ENCODE data around the gene CYP4B1. TPM values are rescaled to one million over a fixed set of nuclear protein-coding genes. Genes with fewer than 3 reads are reported as not detected.

The CYP4B1 gene
- total and polyA plus RNA-seq, 2 donors (not counting 1 experiment from before 2014, with no cell fraction given), result not detected

GRCh38 chr1:46809904-46810303 lies 11.1 kb downstream of the CYP4B1 start:
- H3K27ac Mint-ChIP-seq, result no peak overlapping the region
- no peak overlapping the region for H3K4me2 ChIP-seq (replicated peaks; ENCODE audit: low read depth, low read length, poor library complexity, severe bottlenecking)
- no peak overlapping the region for H3K9ac ChIP-seq (ENCODE audit: low read length)
- TF ChIP-seq, protein P1, sequence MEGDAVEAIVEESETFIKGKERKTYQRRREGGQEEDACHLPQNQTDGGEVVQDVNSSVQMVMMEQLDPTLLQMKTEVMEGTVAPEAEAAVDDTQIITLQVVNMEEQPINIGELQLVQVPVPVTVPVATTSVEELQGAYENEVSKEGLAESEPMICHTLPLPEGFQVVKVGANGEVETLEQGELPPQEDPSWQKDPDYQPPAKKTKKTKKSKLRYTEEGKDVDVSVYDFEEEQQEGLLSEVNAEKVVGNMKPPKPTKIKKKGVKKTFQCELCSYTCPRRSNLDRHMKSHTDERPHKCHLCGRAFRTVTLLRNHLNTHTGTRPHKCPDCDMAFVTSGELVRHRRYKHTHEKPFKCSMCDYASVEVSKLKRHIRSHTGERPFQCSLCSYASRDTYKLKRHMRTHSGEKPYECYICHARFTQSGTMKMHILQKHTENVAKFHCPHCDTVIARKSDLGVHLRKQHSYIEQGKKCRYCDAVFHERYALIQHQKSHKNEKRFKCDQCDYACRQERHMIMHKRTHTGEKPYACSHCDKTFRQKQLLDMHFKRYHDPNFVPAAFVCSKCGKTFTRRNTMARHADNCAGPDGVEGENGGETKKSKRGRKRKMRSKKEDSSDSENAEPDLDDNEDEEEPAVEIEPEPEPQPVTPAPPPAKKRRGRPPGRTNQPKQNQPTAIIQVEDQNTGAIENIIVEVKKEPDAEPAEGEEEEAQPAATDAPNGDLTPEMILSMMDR (IDR thresholded peaks at IDR 0.05), result no peak
- no peak for TF ChIP-seq EZH2 (IDR thresholded peaks at IDR 0.05; ENCODE audit: borderline replicate concordance, insufficient read depth, low read depth, low read length, poor library complexity, severe bottlenecking)
- H3K4me1 Mint-ChIP-seq, result no peaks in the 10 kb centered on the region
- no peak overlapping the region for H3K27ac ChIP-seq (ENCODE audit: low read length in 2 of 2)
- POLR2A ChIA-PET, result no interaction called here
- ATAC-seq (ENCODE audit: low read depth) (no peak), DNase-seq (no peak)
- H3K27me3 ChIP-seq (replicated peaks in 1 of 4; ENCODE audit: control extremely low read depth in 1 of 4, control insufficient read depth in 3 of 4, insufficient read depth in 4 of 4, low read length in 3 of 4), result no peaks in the 10 kb centered on the region
- H3K36me3 ChIP-seq (replicated peaks in 1 of 2; ENCODE audit: control extremely low read depth in 1 of 2, control insufficient read depth in 1 of 2, extremely low read depth in 1 of 2, insufficient read depth in 2 of 2, low read length in 1 of 2), result no peaks in the 10 kb centered on the region
- 74% methylated on average over 3 of the region's 3 CpGs for WGBS (ENCODE audit: insufficient coverage)
- H3K79me2 ChIP-seq (ENCODE audit: control insufficient read depth, insufficient read depth, low read length), result no peaks in the 10 kb centered on the region
- peaks cover 0 to 3% (median 0%) of the 10 kb centered on the region in 3 donors for H3K9me3 ChIP-seq (ENCODE audit: control extremely low read depth in 1 of 3, control insufficient read depth in 2 of 3, insufficient read depth in 1 of 3, low read length in 2 of 3)
- peaks cover 5% of the 10 kb centered on the region for H3K9me3 Mint-ChIP-seq (ENCODE audit: insufficient read depth)
- H4K20me1 ChIP-seq (ENCODE audit: control insufficient read depth, insufficient read depth, low read length, poor library complexity, severe bottlenecking), result no peaks in the 10 kb centered on the region
- no peak overlapping the region for H3K4me3 Mint-ChIP-seq
- intact Hi-C loops (cut with micrococcal nuclease), result no loop called here
- no peak overlapping the region for H2AFZ ChIP-seq (ENCODE audit: insufficient read depth, low read depth, low read length, poor library complexity, severe bottlenecking)
- H3K27me3 Mint-ChIP-seq, result peaks cover 8% of the 10 kb centered on the region
- H3K4me3 ChIP-seq (ENCODE audit: control extremely low read depth in 1 of 5, extremely low read depth in 1 of 5, insufficient read depth in 1 of 5, low read depth in 2 of 5, low read length in 4 of 5), result no peak overlapping the region
- CTCF ChIA-PET, result no interaction called here
- H3K4me1 ChIP-seq (ENCODE audit: control insufficient read depth in 2 of 2, insufficient read depth in 2 of 2, low read length in 2 of 2), result no peaks in the 10 kb centered on the region

- H3K27ac Mint-ChIP-seq, result no peak overlapping the region
- Histone ChIP-seq H3K4me2 (replicated peaks; ENCODE audit: low read depth, low read length, poor library complexity, severe bottlenecking) (no peak overlapping the region), H3K79me2 (ENCODE audit: control insufficient read depth, insufficient read depth, low read length) (no peaks in the 10 kb centered on the region), H3K4me3 (ENCODE audit: control extremely low read depth in 1 of 5, extremely low read depth in 1 of 5, insufficient read depth in 1 of 5, low read depth in 2 of 5, low read length in 4 of 5) (no peak overlapping the region), H3K27me3 (replicated peaks in 1 of 4; ENCODE audit: control extremely low read depth in 1 of 4, control insufficient read depth in 3 of 4, insufficient read depth in 4 of 4, low read length in 3 of 4) (no peaks in the 10 kb centered on the region), H3K27ac (ENCODE audit: low read length in 2 of 2) (no peak overlapping the region), H3K9me3 (ENCODE audit: control extremely low read depth in 1 of 3, control insufficient read depth in 2 of 3, insufficient read depth in 1 of 3, low read length in 2 of 3) (peaks cover 0 to 3% (median 0%) of the 10 kb centered on the region in 3 donors), H4K20me1 (ENCODE audit: control insufficient read depth, insufficient read depth, low read length, poor library complexity, severe bottlenecking) (no peaks in the 10 kb centered on the region), H3K36me3 (replicated peaks in 1 of 2; ENCODE audit: control extremely low read depth in 1 of 2, control insufficient read depth in 1 of 2, extremely low read depth in 1 of 2, insufficient read depth in 2 of 2, low read length in 1 of 2) (no peaks in the 10 kb centered on the region), H3K9ac (ENCODE audit: low read length) (no peak overlapping the region), H2AFZ (ENCODE audit: insufficient read depth, low read depth, low read length, poor library complexity, severe bottlenecking) (no peak overlapping the region), H3K4me1 (ENCODE audit: control insufficient read depth in 2 of 2, insufficient read depth in 2 of 2, low read length in 2 of 2) (no peaks in the 10 kb centered on the region)
- no peak for ATAC-seq (ENCODE audit: low read depth)
- TF ChIP-seq EZH2 (IDR thresholded peaks at IDR 0.05; ENCODE audit: borderline replicate concordance, insufficient read depth, low read depth, low read length, poor library complexity, severe bottlenecking), result no peak
- TF ChIP-seq, protein P1 (IDR thresholded peaks at IDR 0.05), result no peak
- no peaks in the 10 kb centered on the region for H3K4me1 Mint-ChIP-seq
- peaks cover 5% of the 10 kb centered on the region for H3K9me3 Mint-ChIP-seq (ENCODE audit: insufficient read depth)
- WGBS (ENCODE audit: insufficient coverage), result 94% methylated on average over 4 of the region's 5 CpGs
- CTCF ChIA-PET, result no interaction called here
- intact Hi-C loops (cut with micrococcal nuclease), result no loop called here
- no peak overlapping the region for H3K4me3 Mint-ChIP-seq
- no peak for DNase-seq
- POLR2A ChIA-PET, result no interaction called here
- peaks cover 9% of the 10 kb centered on the region for H3K27me3 Mint-ChIP-seq
Measured at GRCh38 chr1:46810596-46810995, 11.8 kb downstream of the CYP4B1 start.
